HUES48 (cell line): ENCODE results near the gene CDH19.
"Not testable (repeated sequence)": the region's sequence is repeated elsewhere in the genome, so short reads cannot be mapped to it uniquely, and the experiment has no call there.

Source experiments
- H3K27ac ChIP-seq: one replicate; pipeline ENCODE4 v1.7.0; 2013; ENCODE audit warnings: low read depth, low read length, inconsistent platforms
- H3K27me3 ChIP-seq: 2 replicates; pipeline ENCODE4 v1.6.1; 2013; ENCODE audit warnings: mild to moderate bottlenecking, low read length; ENCODE audit not compliant: control insufficient read depth, insufficient read depth
- H3K36me3 ChIP-seq: 2 replicates; pipeline ENCODE4 v1.6.1; 2013; ENCODE audit warnings: low read length; ENCODE audit not compliant: control insufficient read depth, insufficient read depth
- H3K4me1 ChIP-seq: 2 replicates; pipeline ENCODE4 v1.6.1; 2013; ENCODE audit warnings: mild to moderate bottlenecking, low read length; ENCODE audit not compliant: control insufficient read depth, insufficient read depth
- H3K4me3 ChIP-seq: 2 replicates; pipeline ENCODE4 v1.5.1; 2013; ENCODE audit warnings: mild to moderate bottlenecking, low read depth, low read length
- H3K9ac ChIP-seq: 2 replicates; pipeline ENCODE4 v1.6.1; 2013; ENCODE audit warnings: mild to moderate bottlenecking, low read depth, low read length, moderate library complexity
- H3K9me3 ChIP-seq: 2 replicates; pipeline ENCODE4 v1.6.1; 2013; ENCODE audit warnings: low read length; ENCODE audit not compliant: control insufficient read depth, insufficient read depth

CDH19 gene

DNA sequence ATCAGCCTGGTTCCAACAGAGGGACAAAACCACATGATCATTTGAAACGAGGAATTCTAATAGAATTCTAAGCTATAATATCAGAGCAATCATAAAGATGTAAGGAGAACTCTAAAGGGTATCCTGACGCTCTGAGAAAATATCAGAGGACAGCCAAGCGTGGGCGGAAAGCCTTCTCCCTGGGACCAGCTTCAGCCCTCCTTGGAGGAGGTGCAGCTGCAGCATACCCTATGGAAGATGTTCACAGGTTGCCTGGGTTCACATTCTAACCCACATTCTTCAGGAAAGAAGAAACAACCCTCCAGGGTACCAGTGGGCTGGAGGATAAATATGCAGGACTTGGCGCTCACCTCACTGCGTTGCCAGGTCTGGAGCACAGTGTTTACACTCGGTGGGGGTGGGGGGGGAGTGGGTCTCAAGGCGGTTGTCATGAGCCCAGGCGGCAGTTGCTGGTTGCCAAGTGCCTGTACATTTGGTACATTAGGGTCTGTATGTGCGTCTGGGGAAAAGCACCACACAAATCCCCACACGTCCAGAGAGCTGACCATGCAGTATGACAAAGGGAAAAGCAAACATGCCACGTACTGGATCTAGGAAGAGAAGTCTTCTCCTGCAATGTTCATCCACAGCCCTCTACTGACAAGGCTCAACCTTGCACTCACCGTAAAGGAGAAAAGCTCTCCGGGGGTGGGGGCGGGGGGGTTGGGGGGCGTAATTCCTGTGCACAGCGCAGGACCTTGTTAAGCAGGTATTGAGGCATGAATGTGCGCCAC is 80.5 kb downstream of the CDH19 start:
- no peaks in the 10 kb centered on the region for H3K27me3 ChIP-seq
- H3K27ac ChIP-seq, result no peak overlapping the region
- H3K4me3 ChIP-seq, result no peak overlapping the region
- H3K9ac ChIP-seq, result no peak overlapping the region
- H3K9me3 ChIP-seq, result no peaks in the 10 kb centered on the region
- no peaks in the 10 kb centered on the region for H3K36me3 ChIP-seq
- H3K4me1 ChIP-seq, result no peaks in the 10 kb centered on the region

- Histone ChIP-seq H3K9me3 (no peaks in the 10 kb centered on the region), H3K4me1 (peaks cover 19% of the 10 kb centered on the region), H3K4me3 (no peak overlapping the region), H3K27ac (no peak overlapping the region), H3K27me3 (no peaks in the 10 kb centered on the region), H3K9ac (no peak overlapping the region), H3K36me3 (no peaks in the 10 kb centered on the region)
Measured at GRCh38 chr18:66513996-66514395, 89.9 kb downstream of the CDH19 start.

GRCh38 chr18:66511792-66512191 is 92.1 kb downstream of the CDH19 start:
- Histone ChIP-seq H3K9ac (no peak overlapping the region), H3K9me3 (no peaks in the 10 kb centered on the region), H3K4me1 (peaks cover 19% of the 10 kb centered on the region), H3K36me3 (no peaks in the 10 kb centered on the region), H3K27ac (peak overlapping the region; percentile 73), H3K27me3 (no peaks in the 10 kb centered on the region), H3K4me3 (no peak overlapping the region)

DNA sequence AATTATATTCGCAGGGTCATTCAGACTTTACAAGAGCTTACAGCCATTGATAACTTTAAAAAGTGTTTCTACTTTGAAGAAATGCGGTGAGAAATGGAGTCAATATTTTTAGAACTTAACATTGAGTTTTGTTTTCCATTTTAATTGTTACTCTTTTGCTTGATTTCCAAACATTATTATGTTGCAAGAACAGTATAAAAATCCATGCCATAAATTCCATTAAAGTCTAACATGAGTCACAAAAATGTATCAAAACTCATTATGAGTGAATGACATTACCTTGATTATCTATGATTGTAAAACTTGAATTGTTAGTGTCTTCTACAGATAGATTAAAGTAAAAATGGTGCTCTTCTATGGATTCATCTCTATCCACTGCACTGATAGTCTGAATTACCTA is 92.6 kb downstream of the CDH19 start:
- H3K9ac ChIP-seq, result no peak overlapping the region
- H3K27me3 ChIP-seq, result no peaks in the 10 kb centered on the region
- no peak overlapping the region for H3K4me3 ChIP-seq
- peaks cover 19% of the 10 kb centered on the region for H3K4me1 ChIP-seq
- no peaks in the 10 kb centered on the region for H3K9me3 ChIP-seq
- H3K27ac ChIP-seq, result peak overlapping the region; percentile 73
- H3K36me3 ChIP-seq, result no peaks in the 10 kb centered on the region

DNA sequence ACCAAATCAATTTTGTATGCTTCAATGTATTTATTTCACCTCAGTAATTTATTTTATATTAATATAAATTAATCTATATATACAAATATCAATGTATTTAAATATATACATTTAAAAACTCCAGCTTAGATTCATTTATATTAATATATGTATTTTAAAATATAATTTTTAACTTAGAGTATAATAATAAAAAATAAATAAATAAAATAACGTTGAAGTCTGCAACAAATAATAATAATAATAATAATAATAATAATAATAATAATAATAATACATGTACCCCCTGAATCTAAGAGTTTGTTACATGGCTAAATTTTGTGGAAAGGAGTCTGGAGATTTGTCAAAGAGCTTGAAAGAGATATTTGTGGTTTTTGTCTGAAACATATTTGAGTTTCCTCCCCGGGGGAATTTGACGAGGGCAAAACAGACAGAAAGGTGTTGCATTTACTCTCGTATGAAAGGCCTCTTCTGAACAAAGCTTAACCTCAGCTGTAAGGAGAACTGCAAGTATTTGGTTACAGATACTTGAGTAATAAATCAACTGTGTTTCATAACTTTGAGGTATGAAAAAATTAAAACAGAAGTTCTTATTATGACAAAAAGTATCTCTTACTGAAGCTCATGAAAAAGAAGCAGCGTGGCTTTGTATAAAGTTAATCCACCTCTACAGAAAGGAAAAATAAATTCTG is 93.4 kb downstream of the CDH19 start:
- Histone ChIP-seq H3K4me1 (peaks cover 19% of the 10 kb centered on the region), H3K27ac (no peak overlapping the region), H3K27me3 (no peaks in the 10 kb centered on the region), H3K9me3 (no peaks in the 10 kb centered on the region), H3K4me3 (no peak overlapping the region), H3K36me3 (no peaks in the 10 kb centered on the region), H3K9ac (no peak overlapping the region)

DNA sequence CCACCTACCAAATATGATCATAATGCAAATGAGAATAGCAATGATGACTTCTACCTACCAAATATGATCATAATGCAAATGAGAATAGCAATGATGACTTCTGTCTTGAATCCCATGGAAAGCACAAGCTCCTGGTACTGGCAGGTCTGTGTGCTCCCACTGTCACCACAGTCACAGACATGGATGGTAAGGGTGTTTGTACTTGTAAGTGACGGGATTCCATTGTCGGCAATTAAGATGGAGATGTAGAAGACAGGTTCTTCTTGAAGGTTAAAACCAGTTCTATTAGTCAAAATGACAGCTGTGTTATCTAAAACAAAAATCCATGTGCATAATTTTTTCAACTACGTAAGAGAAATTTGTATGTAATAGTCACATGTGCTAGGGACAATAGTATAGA is 95.0 kb downstream of the CDH19 start:
- Histone ChIP-seq H3K4me1 (peaks cover 22% of the 10 kb centered on the region), H3K4me3 (no peak overlapping the region), H3K9ac (no peak overlapping the region), H3K9me3 (no peaks in the 10 kb centered on the region), H3K36me3 (no peaks in the 10 kb centered on the region), H3K27me3 (no peaks in the 10 kb centered on the region), H3K27ac (no peak overlapping the region)

DNA sequence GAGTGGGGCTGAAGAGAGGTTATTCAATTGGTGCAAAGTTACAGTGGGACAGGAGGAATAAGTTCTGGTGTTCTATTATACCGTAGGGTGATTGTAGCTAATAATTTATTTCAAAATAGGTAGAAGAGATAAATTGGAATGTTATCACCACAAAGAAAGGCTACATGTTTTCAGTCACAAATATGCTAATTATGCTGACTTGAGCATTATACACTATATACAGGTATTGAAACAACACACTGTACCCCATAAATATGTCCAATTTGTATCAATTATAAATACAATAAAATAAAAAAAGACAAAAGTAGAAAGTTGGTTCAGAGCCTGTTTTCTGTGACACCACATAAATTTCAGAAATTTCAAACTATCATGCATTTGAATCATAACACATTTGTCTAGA is 97.7 kb downstream of the CDH19 start:
- no peaks in the 10 kb centered on the region for H3K9me3 ChIP-seq
- no peak overlapping the region for H3K27ac ChIP-seq
- no peaks in the 10 kb centered on the region for H3K36me3 ChIP-seq
- no peak overlapping the region for H3K9ac ChIP-seq
- H3K27me3 ChIP-seq, result no peaks in the 10 kb centered on the region
- no peak overlapping the region for H3K4me3 ChIP-seq
- H3K4me1 ChIP-seq, result peaks cover 23% of the 10 kb centered on the region

DNA sequence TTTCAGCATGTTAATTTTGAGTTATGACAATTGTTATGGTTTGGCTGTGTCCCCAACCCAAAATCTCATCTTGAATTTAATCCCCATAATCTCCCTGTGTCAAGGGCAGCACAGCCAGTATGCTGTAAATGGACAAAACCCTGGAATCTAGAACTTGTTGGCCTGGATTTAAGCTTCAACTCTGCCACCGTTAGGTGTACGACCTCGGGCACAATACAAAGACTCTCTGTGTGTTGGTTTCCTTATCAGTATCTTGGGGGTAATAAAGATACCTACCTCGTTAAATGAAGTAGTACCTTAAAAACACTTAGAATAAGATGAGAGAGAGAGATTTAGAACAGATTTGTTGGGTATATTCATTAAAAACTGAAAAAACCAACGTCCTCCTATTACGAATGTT is 106.5 kb downstream of the CDH19 start:
- no peaks in the 10 kb centered on the region for H3K36me3 ChIP-seq
- no peaks in the 10 kb centered on the region for H3K27me3 ChIP-seq
- H3K9ac ChIP-seq, result no peak overlapping the region
- H3K4me1 ChIP-seq, result peaks cover 3% of the 10 kb centered on the region; the same call in 1 of the 2 replicates
- H3K27ac ChIP-seq, result no peak overlapping the region
- H3K4me3 ChIP-seq, result no peak overlapping the region
- H3K9me3 ChIP-seq, result no peaks in the 10 kb centered on the region

DNA sequence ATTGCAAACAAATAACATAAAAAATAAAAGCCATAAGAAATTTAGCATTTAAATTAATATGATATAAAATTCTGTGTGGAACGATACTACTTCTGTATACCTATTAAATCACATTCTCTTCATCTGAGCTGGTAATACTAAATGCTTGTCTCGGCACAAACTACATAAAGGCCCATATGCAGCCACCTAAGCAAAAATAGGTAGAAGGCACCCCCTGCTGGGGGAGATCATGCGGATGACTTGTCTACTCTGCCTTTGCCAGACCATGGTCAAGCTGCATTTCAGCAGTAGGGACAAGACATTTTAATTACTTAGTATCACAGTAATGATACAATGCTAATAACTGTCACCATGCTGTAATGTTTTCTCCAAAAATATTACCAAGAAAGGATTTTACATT is 108.0 kb downstream of the CDH19 start:
- Histone ChIP-seq H3K9me3 (no peaks in the 10 kb centered on the region), H3K27ac (no peak overlapping the region), H3K4me1 (no peaks in the 10 kb centered on the region), H3K4me3 (no peak overlapping the region), H3K36me3 (no peaks in the 10 kb centered on the region), H3K27me3 (no peaks in the 10 kb centered on the region), H3K9ac (no peak overlapping the region)

- no peak overlapping the region for H3K4me3 ChIP-seq
- no peaks in the 10 kb centered on the region for H3K4me1 ChIP-seq
- no peaks in the 10 kb centered on the region for H3K9me3 ChIP-seq
- no peaks in the 10 kb centered on the region for H3K27me3 ChIP-seq
- H3K9ac ChIP-seq, result no peak overlapping the region
- H3K27ac ChIP-seq, result no peak overlapping the region
- H3K36me3 ChIP-seq, result no peaks in the 10 kb centered on the region
Measured at GRCh38 chr18:66473882-66474281, 130.0 kb downstream of the CDH19 start.

DNA sequence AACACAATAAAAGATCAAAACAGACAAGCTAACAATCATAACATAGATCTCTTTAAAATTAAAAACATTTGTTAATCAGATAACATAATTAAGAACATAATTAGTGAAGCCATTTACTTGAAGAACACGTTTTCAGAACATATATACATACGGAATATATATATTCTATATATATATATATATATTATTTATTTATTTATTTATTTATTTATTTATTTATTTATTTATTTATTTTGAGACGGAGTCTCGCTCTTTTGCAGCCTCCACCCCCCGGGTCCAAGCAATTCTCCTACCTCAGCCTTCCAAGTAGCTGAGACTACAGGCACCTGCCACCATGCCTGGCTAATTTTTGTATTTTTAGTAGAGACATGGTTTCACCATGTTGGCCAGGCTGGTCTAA is 137.7 kb downstream of the CDH19 start:
- H3K4me1 ChIP-seq, H3K9me3 ChIP-seq, H3K27me3 ChIP-seq, H3K36me3 ChIP-seq, H3K9ac ChIP-seq, H3K4me3 ChIP-seq, H3K27ac ChIP-seq: not testable (repeated sequence)
